WTC11 (cell line): ENCODE results near the gene EIF1AD. TPM values are rescaled to one million over a fixed set of nuclear protein-coding genes. Genes with fewer than 3 reads are reported as not detected.

ENCODE experiments used
- ATAC-seq: fragments of 200-7000 bp; cut with Tn5 transposase; 2 replicates; pipeline ENCODE4 v1.10.0; 2021; ENCODE audit warnings: mild to moderate bottlenecking, moderate library complexity
- CTCF ChIA-PET: fragments of 300-600 bp; sonication (Branson Sonifier 250); formaldehyde crosslinking; loops from one replicate; lab custom pipeline; 2021; ENCODE audit warnings: antibody characterized with exemption; lab: Charles Lee
- POLR2A ChIA-PET: fragments of 350-600 bp; sonication (Branson Sonifier 250); formaldehyde crosslinking; loops from one replicate; lab custom pipeline; 2021; ENCODE audit warnings: antibody characterized with exemption; lab: Charles Lee
- DNase-seq: peaks from one replicate; pipeline ENCODE4 v3.0.0; 2021; ENCODE audit warnings: low spot score
- H3K27ac Mint-ChIP-seq: 2 replicates; pipeline ENCODE4 v1.8.0; 2021; ENCODE audit warnings: mixed read lengths
- H3K27me3 Mint-ChIP-seq: 2 replicates; pipeline ENCODE4 v1.8.0; 2021; ENCODE audit warnings: low read depth, mild to moderate bottlenecking, moderate library complexity, mixed read lengths
- H3K36me3 Mint-ChIP-seq: 2 replicates; pipeline ENCODE4 v1.8.0; 2021; ENCODE audit warnings: mixed read lengths
- H3K4me1 Mint-ChIP-seq: 2 replicates; pipeline ENCODE4 v1.8.0; 2022; ENCODE audit warnings: mixed read lengths
- H3K4me3 Mint-ChIP-seq: 2 replicates; pipeline ENCODE4 v1.8.0; 2021; ENCODE audit warnings: mild to moderate bottlenecking, moderate library complexity, mixed read lengths
- H3K9me3 Mint-ChIP-seq: 2 replicates; pipeline ENCODE4 v1.8.0; 2021; ENCODE audit warnings: mixed read lengths
- AFF4 ChIP-seq: sonication (generic); formaldehyde crosslinking; IDR thresholded peaks from 2 replicates; pipeline ENCODE4 v1.8.1; 2023; ENCODE audit warnings: mild to moderate bottlenecking, missing genetic modification reagents, borderline replicate concordance
- AR ChIP-seq: fragments of 250-450 bp; sonication (Bioruptor Pico); IDR thresholded peaks from 2 replicates; pipeline ENCODE4 v1.9.0; 2021; ENCODE audit warnings: mild to moderate bottlenecking
- HMGA2 ChIP-seq: fragments of 250-450 bp; sonication (Bioruptor Pico); IDR thresholded peaks from 2 replicates; pipeline ENCODE4 v1.4.0; 2021; ENCODE audit warnings: mild to moderate bottlenecking, moderate library complexity
- JAZF1 ChIP-seq: fragments of 250-450 bp; sonication (Bioruptor Pico); IDR thresholded peaks from 2 replicates; pipeline ENCODE4 v1.9.0; 2021; ENCODE audit warnings: moderate library complexity, mild to moderate bottlenecking, inconsistent platforms
- KAT7 ChIP-seq: sonication (generic); formaldehyde crosslinking; IDR thresholded peaks from 2 replicates; pipeline ENCODE4 v1.8.1; 2023; ENCODE audit warnings: missing genetic modification reagents, mild to moderate bottlenecking, borderline replicate concordance
- NFYB ChIP-seq: sonication (generic); formaldehyde crosslinking; conservative IDR thresholded peaks from 2 replicates; pipeline ENCODE4 v1.8.0; 2022; ENCODE audit warnings: low read depth, missing genetic modification reagents
- NR3C1 ChIP-seq: sonication (generic); formaldehyde crosslinking; conservative IDR thresholded peaks from 2 replicates; pipeline ENCODE4 v1.8.1; 2023; ENCODE audit warnings: low read depth, mild to moderate bottlenecking, missing genetic modification reagents
- PREB ChIP-seq: sonication (generic); formaldehyde crosslinking; IDR thresholded peaks from 2 replicates; pipeline ENCODE4 v1.8.1; 2022; ENCODE audit warnings: mild to moderate bottlenecking, missing genetic modification reagents, moderate library complexity, borderline replicate concordance
- RELA ChIP-seq: sonication (generic); formaldehyde crosslinking; IDR thresholded peaks from 2 replicates; pipeline ENCODE4 v1.8.1; 2022; ENCODE audit warnings: missing genetic modification reagents, mild to moderate bottlenecking, borderline replicate concordance
- TCF7 ChIP-seq: sonication (generic); formaldehyde crosslinking; IDR thresholded peaks from 2 replicates; pipeline ENCODE4 v1.8.0; 2022; ENCODE audit warnings: mild to moderate bottlenecking, low read depth, missing genetic modification reagents, moderate library complexity
- ZBTB21 ChIP-seq: sonication (generic); formaldehyde crosslinking; IDR thresholded peaks from 2 replicates; pipeline ENCODE4 v1.8.1; 2023; ENCODE audit warnings: mild to moderate bottlenecking, missing genetic modification reagents, borderline replicate concordance
- ZNF232 ChIP-seq: sonication (generic); formaldehyde crosslinking; IDR thresholded peaks from 2 replicates; pipeline ENCODE4 v1.8.0; 2022; ENCODE audit warnings: mild to moderate bottlenecking, missing genetic modification reagents
- total RNA-seq: library from RNA; stranded (reverse); gene quantifications from 3 replicates; pipeline ENCODE4 v1.2.3, GENCODE V29; 2021
- TF ChIP-seq, protein P1 (sequence below): sonication (generic); formaldehyde crosslinking; IDR thresholded peaks from 2 replicates; pipeline ENCODE4 v1.8.0; 2023; ENCODE audit warnings: mild to moderate bottlenecking, missing genetic modification reagents
- TF ChIP-seq, protein P2 (sequence below): fragments of 250-450 bp; sonication (Bioruptor Pico); IDR thresholded peaks from 2 replicates; pipeline ENCODE4 v1.9.0; 2021; ENCODE audit warnings: mild to moderate bottlenecking, borderline replicate concordance
- TF ChIP-seq, protein P3 (sequence below): sonication (generic); formaldehyde crosslinking; IDR thresholded peaks from 2 replicates; pipeline ENCODE4 v1.8.1; 2023; ENCODE audit warnings: mild to moderate bottlenecking, moderate library complexity, missing genetic modification reagents

Gene EIF1AD
- total RNA-seq, 1 experiment from 2014 or later, result 37.6 TPM

GRCh38 chr11:66020618-66021357 lies 18.8 kb upstream of the EIF1AD start (continued):
- TF ChIP-seq NFYB (CRISPR knock-in tag) (no peak), AR (CRISPR knock-in tag) (no peak), RELA (CRISPR knock-in tag) (no peak), TCF7 (CRISPR knock-in tag) (no peak), JAZF1 (CRISPR knock-in tag) (no peak), ZNF232 (CRISPR knock-in tag) (no peak), ZBTB21 (CRISPR knock-in tag) (no peak)

- DNase-seq (no peak), ATAC-seq (no peak)
- CTCF ChIA-PET, result interaction anchor here (0.6 to 1.1 kb wide), 2 partner anchors 31 to 39 kb away, joined by 3 to 4 read pairs; no protein-coding TSS in a partner anchor
- POLR2A ChIA-PET, result no interaction called here
- H3K36me3 Mint-ChIP-seq, result no peaks in the 10 kb centered on the region
- no peak overlapping the region for H3K4me3 Mint-ChIP-seq
- no peak overlapping the region for H3K27ac Mint-ChIP-seq
- H3K9me3 Mint-ChIP-seq, result no peaks in the 10 kb centered on the region
- peaks cover 29% of the 10 kb centered on the region for H3K27me3 Mint-ChIP-seq
- no peaks in the 10 kb centered on the region for H3K4me1 Mint-ChIP-seq
- no peak for TF ChIP-seq AFF4 (CRISPR knock-in tag)
- TF ChIP-seq, protein P1, sequence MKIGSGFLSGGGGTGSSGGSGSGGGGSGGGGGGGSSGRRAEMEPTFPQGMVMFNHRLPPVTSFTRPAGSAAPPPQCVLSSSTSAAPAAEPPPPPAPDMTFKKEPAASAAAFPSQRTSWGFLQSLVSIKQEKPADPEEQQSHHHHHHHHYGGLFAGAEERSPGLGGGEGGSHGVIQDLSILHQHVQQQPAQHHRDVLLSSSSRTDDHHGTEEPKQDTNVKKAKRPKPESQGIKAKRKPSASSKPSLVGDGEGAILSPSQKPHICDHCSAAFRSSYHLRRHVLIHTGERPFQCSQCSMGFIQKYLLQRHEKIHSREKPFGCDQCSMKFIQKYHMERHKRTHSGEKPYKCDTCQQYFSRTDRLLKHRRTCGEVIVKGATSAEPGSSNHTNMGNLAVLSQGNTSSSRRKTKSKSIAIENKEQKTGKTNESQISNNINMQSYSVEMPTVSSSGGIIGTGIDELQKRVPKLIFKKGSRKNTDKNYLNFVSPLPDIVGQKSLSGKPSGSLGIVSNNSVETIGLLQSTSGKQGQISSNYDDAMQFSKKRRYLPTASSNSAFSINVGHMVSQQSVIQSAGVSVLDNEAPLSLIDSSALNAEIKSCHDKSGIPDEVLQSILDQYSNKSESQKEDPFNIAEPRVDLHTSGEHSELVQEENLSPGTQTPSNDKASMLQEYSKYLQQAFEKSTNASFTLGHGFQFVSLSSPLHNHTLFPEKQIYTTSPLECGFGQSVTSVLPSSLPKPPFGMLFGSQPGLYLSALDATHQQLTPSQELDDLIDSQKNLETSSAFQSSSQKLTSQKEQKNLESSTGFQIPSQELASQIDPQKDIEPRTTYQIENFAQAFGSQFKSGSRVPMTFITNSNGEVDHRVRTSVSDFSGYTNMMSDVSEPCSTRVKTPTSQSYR (CRISPR knock-in tag), result no peak
- TF ChIP-seq, protein P2, sequence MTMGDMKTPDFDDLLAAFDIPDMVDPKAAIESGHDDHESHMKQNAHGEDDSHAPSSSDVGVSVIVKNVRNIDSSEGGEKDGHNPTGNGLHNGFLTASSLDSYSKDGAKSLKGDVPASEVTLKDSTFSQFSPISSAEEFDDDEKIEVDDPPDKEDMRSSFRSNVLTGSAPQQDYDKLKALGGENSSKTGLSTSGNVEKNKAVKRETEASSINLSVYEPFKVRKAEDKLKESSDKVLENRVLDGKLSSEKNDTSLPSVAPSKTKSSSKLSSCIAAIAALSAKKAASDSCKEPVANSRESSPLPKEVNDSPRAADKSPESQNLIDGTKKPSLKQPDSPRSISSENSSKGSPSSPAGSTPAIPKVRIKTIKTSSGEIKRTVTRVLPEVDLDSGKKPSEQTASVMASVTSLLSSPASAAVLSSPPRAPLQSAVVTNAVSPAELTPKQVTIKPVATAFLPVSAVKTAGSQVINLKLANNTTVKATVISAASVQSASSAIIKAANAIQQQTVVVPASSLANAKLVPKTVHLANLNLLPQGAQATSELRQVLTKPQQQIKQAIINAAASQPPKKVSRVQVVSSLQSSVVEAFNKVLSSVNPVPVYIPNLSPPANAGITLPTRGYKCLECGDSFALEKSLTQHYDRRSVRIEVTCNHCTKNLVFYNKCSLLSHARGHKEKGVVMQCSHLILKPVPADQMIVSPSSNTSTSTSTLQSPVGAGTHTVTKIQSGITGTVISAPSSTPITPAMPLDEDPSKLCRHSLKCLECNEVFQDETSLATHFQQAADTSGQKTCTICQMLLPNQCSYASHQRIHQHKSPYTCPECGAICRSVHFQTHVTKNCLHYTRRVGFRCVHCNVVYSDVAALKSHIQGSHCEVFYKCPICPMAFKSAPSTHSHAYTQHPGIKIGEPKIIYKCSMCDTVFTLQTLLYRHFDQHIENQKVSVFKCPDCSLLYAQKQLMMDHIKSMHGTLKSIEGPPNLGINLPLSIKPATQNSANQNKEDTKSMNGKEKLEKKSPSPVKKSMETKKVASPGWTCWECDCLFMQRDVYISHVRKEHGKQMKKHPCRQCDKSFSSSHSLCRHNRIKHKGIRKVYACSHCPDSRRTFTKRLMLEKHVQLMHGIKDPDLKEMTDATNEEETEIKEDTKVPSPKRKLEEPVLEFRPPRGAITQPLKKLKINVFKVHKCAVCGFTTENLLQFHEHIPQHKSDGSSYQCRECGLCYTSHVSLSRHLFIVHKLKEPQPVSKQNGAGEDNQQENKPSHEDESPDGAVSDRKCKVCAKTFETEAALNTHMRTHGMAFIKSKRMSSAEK (CRISPR knock-in tag), result no peak
- TF ChIP-seq NR3C1 (CRISPR knock-in tag), result no peak
- no peak for TF ChIP-seq ZBTB21 (CRISPR knock-in tag)
- TF ChIP-seq, protein P3, sequence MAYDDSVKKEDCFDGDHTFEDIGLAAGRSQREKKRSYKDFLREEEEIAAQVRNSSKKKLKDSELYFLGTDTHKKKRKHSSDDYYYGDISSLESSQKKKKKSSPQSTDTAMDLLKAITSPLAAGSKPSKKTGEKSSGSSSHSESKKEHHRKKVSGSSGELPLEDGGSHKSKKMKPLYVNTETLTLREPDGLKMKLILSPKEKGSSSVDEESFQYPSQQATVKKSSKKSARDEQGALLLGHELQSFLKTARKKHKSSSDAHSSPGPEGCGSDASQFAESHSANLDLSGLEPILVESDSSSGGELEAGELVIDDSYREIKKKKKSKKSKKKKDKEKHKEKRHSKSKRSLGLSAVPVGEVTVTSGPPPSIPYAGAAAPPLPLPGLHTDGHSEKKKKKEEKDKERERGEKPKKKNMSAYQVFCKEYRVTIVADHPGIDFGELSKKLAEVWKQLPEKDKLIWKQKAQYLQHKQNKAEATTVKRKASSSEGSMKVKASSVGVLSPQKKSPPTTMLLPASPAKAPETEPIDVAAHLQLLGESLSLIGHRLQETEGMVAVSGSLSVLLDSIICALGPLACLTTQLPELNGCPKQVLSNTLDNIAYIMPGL, result no peak
- TF ChIP-seq PREB (CRISPR knock-in tag), result no peak
- no peak for TF ChIP-seq ZNF232 (CRISPR knock-in tag)
- TF ChIP-seq HMGA2 (CRISPR knock-in tag), result no peak
- no peak for TF ChIP-seq KAT7 (CRISPR knock-in tag)
Observed at GRCh38 chr11:66020212-66020611, 18.3 kb upstream of the EIF1AD start.
